HCT116 (cell line): ENCODE results near the gene PLCD4. TPM values are rescaled to one million over a fixed set of nuclear protein-coding genes. Genes with fewer than 3 reads are reported as not detected.

Source experiments
- ATAC-seq: fragments of 200-7000 bp; cut with Tn5 transposase; 2 replicates; pipeline ENCODE4 v1.9.1; 2020; ENCODE audit warnings: mild to moderate bottlenecking, moderate library complexity
- BruUV-seq: library from RNA; stranded (reverse); fragments of 400-500 nt; replicated peaks from 2 replicates; lab custom pipeline; 2021; lab: Mats Ljungman, UMichigan
- CTCF ChIA-PET: fragments of 300-600 bp; sonication (Branson Sonifier 250); formaldehyde crosslinking; loops from one replicate; lab custom pipeline; 2021; ENCODE audit warnings: antibody characterized with exemption; lab: Charles Lee
- POLR2A ChIA-PET: fragments of 300-600, 350-600 bp; sonication (Branson Sonifier 250); formaldehyde crosslinking; loops from one replicate; lab custom pipeline; 2021; ENCODE audit warnings: antibody characterized with exemption; lab: Charles Lee
- RAD21 ChIA-PET, 2 experiments: fragments of 300-600 bp; sonication (Branson Sonifier 250); formaldehyde crosslinking; loops; one replicate each; lab custom pipeline; 2023; ENCODE audit warnings: low total read pairs in 2 of 2; ENCODE audit not compliant: uncharacterized antibody in 2 of 2, unreplicated experiment in 2 of 2, low non-redundant PET in 1 of 2; lab: Charles Lee
- DNase-seq: peaks from one replicate; pipeline ENCODE4 v3.0.0-alpha.2; 2010; ENCODE audit warnings: low read depth, low spot score
- H2AFZ ChIP-seq: fragments of 200-600 bp; shearing (Covaris generic), sonication (generic); 2 replicates; pipeline ENCODE4 v1.6.1; 2017; ENCODE audit warnings: low read depth, mixed run types, mixed read lengths, antibody characterized with exemption, low read length; ENCODE audit not compliant: poor library complexity, severe bottlenecking
- H3K27ac ChIP-seq: 2 replicates; pipeline ENCODE4 v1.5.1; 2012; ENCODE audit warnings: low read depth, low read length
- H3K27me3 ChIP-seq: fragments of 200-600 bp; sonication (generic); 2 replicates; pipeline ENCODE4 v1.6.1; 2016; ENCODE audit warnings: mixed run types, low read length, mixed read lengths; ENCODE audit not compliant: insufficient read depth
- H3K36me3 ChIP-seq, 2 experiments: fragments of 200-500 bp in 1 of 2; fragments of 200-600 bp in 1 of 2; sonication (Bioruptor generic) in 1 of 2; sonication (generic) in 1 of 2; 2 replicates each; pipeline versions ENCODE4 v1.5.1 to v1.6.1; 2014 to 2016; ENCODE audit warnings: low read length in 2 of 2, inconsistent platforms in 1 of 2, mixed read lengths in 1 of 2, mixed run types in 1 of 2; ENCODE audit not compliant: insufficient read depth in 2 of 2, control insufficient read depth in 1 of 2
- H3K4me1 ChIP-seq, 2 experiments: fragments of 200-600 bp in 1 of 2; sonication (generic) in 1 of 2; 2 replicates each; pipeline versions ENCODE4 v1.5.1 to v1.6.1; 2012 to 2017; ENCODE audit warnings: low read length in 2 of 2, inconsistent platforms in 1 of 2, mild to moderate bottlenecking in 1 of 2, mixed read lengths in 1 of 2, mixed run types in 1 of 2, moderate library complexity in 1 of 2; ENCODE audit not compliant: insufficient read depth in 2 of 2, control insufficient read depth in 1 of 2
- H3K4me2 ChIP-seq: fragments of 200-600 bp; sonication (generic); 2 replicates; pipeline ENCODE4 v1.6.1; 2017; ENCODE audit warnings: mixed run types, low read length, mixed read lengths
- H3K4me3 ChIP-seq, 2 experiments: fragments of 200-600 bp in 1 of 2; sonication (generic) in 1 of 2; replicated peaks in 1 of 2; 2 replicates each; pipeline ENCODE4 v1.5.1; 2011 to 2016; ENCODE audit warnings: low read length in 2 of 2, control low read depth in 1 of 2, low read depth in 1 of 2, mild to moderate bottlenecking in 1 of 2, mixed read lengths in 1 of 2, mixed run types in 1 of 2
- H3K79me2 ChIP-seq: fragments of 200-600 bp; sonication (generic); 2 replicates; pipeline ENCODE4 v1.6.1; 2017; ENCODE audit warnings: mild to moderate bottlenecking, mixed run types, low read length, moderate library complexity, mixed read lengths; ENCODE audit not compliant: insufficient read depth
- H3K9ac ChIP-seq: fragments of 200-600 bp; sonication (generic); 2 replicates; pipeline ENCODE4 v1.6.1; 2016; ENCODE audit warnings: low read length, mixed read lengths
- H3K9me2 ChIP-seq: fragments of 200-600 bp; sonication (generic), shearing (Covaris generic); 2 replicates; pipeline ENCODE4 v1.6.1; 2017; ENCODE audit warnings: mixed run types, mild to moderate bottlenecking, moderate library complexity; ENCODE audit not compliant: insufficient read depth
- H3K9me3 ChIP-seq, 2 experiments: fragments of 200-500 bp in 1 of 2; fragments of 200-600 bp in 1 of 2; sonication (Bioruptor generic) in 1 of 2; sonication (generic) in 1 of 2; 2 replicates each; pipeline ENCODE4 v1.6.1; 2014 to 2017; ENCODE audit warnings: low read length in 2 of 2, mixed read lengths in 2 of 2, inconsistent platforms in 1 of 2, low read depth in 1 of 2, mild to moderate bottlenecking in 1 of 2, mixed run types in 1 of 2, moderate library complexity in 1 of 2; ENCODE audit not compliant: control insufficient read depth in 1 of 2, insufficient read depth in 1 of 2
- H4K20me1 ChIP-seq: fragments of 200-600 bp; sonication (generic), shearing (Covaris generic); 2 replicates; pipeline ENCODE4 v1.6.1; 2017; ENCODE audit warnings: mixed run types, mild to moderate bottlenecking, moderate library complexity; ENCODE audit not compliant: insufficient read depth
- ATF3 ChIP-seq: IDR thresholded peaks from 2 replicates; pipeline ENCODE4 v1.6.1; 2012
- CBX3 ChIP-seq: IDR thresholded peaks from 2 replicates; pipeline ENCODE4 v1.6.1; 2012; ENCODE audit warnings: low read depth
- CEBPB ChIP-seq: IDR thresholded peaks from 2 replicates; pipeline ENCODE4 v1.6.1; 2012; ENCODE audit warnings: low read depth
- ELF1 ChIP-seq: IDR thresholded peaks from 2 replicates; pipeline ENCODE4 v1.6.1; 2012; ENCODE audit warnings: low read depth, borderline replicate concordance
- EZH2 ChIP-seq: fragments of 200-600 bp; sonication (generic); IDR thresholded peaks from 2 replicates; pipeline ENCODE4 v1.6.1; 2017; ENCODE audit warnings: antibody characterized with exemption, mixed run types
- JUND ChIP-seq: IDR thresholded peaks from 2 replicates; pipeline ENCODE4 v1.6.1; 2012
- MAX ChIP-seq: IDR thresholded peaks from 2 replicates; pipeline ENCODE4 v1.6.1; 2012
- POLR2AphosphoS5 ChIP-seq: IDR thresholded peaks from 2 replicates; pipeline ENCODE4 v1.6.1; 2011; ENCODE audit warnings: mild to moderate bottlenecking, low read depth, low read length, moderate library complexity
- RAD21 ChIP-seq: IDR thresholded peaks from 2 replicates; pipeline ENCODE4 v1.6.1; 2012; ENCODE audit warnings: low read depth, mild to moderate bottlenecking
- SP1 ChIP-seq: IDR thresholded peaks from 2 replicates; pipeline ENCODE4 v1.6.1; 2012; ENCODE audit warnings: low read depth
- ZFX ChIP-seq: fragments of 450-650 bp; IDR thresholded peaks from 2 replicates; pipeline ENCODE4 v1.6.1; 2017
- ZNF274 ChIP-seq: fragments of 200-500 bp; sonication (Bioruptor generic); IDR thresholded peaks from 2 replicates; pipeline ENCODE4 v1.6.1; 2014; ENCODE audit warnings: mild to moderate bottlenecking, low read depth, low read length, inconsistent platforms
- intact Hi-C: fragments of 100-400 bp; cut with micrococcal nuclease; formaldehyde crosslinking; loops from 2 replicates; pipeline ENCODE4 v1.10.0; 2022
- total RNA-seq: library from RNA; stranded (reverse); gene quantifications from one replicate; pipeline ENCODE4 v1.2.1, GENCODE V29; 2021; ENCODE audit not compliant: unreplicated experiment

Gene PLCD4
- total RNA-seq, 1 experiment from 2014 or later, result 0.64 TPM

GRCh38 chr2:218648787-218649100 lies 41.0 kb downstream of the PLCD4 start:
- TF ChIP-seq MAX, result no peak
- TF ChIP-seq ZNF274, result no peak
- peaks cover 52 to 67% of the 10 kb centered on the region in 2 experiments for H3K36me3 ChIP-seq
- H3K9me2 ChIP-seq, result no peaks in the 10 kb centered on the region
- H3K27ac ChIP-seq, result no peak overlapping the region
- H3K27me3 ChIP-seq, result no peaks in the 10 kb centered on the region
- H4K20me1 ChIP-seq, result no peaks in the 10 kb centered on the region; the same call in 1 of the 2 replicates
- DNase-seq (no peak), ATAC-seq (peak; percentile 30)
- H3K79me2 ChIP-seq, result peaks cover 31% of the 10 kb centered on the region; the same call in 1 of the 2 replicates
- no TSS peak for BruUV-seq
- ChIA-PET CTCF (interaction anchor here (1.3 to 3.5 kb wide), 4 partner anchors 10 to 379 kb away, joined by 3 to 18 read pairs (median 4); partner anchors contain the start of genes AAMP, BCS1L, PNKD and ZNF142), POLR2A (no interaction called here), RAD21 (no interaction called here)
- no peak overlapping the region for H2AFZ ChIP-seq
- H3K4me1 ChIP-seq, result no peaks in the 10 kb centered on the region
- no peak overlapping the region for H3K4me2 ChIP-seq
- H3K9ac ChIP-seq, result no peak overlapping the region
- no peak overlapping the region for H3K4me3 ChIP-seq
- intact Hi-C loops, result loop anchor here (1.0 kb wide), 3 partner anchors 242 to 376 kb away; partner anchors contain the start of gene TMBIM1
- no peaks in the 10 kb centered on the region for H3K9me3 ChIP-seq

GRCh38 chr2:218655751-218656150 lies 48.1 kb downstream of the PLCD4 start:
- H2AFZ ChIP-seq, result no peak overlapping the region
- H3K9me3 ChIP-seq, result no peaks in the 10 kb centered on the region
- peaks cover 0 to 18% of the 10 kb centered on the region in 2 experiments; a peak in 2 of 4 replicates for H3K4me1 ChIP-seq
- DNase-seq (no peak), ATAC-seq (no peak)
- ChIA-PET CTCF (interaction anchor here (1.7 kb wide), 1 partner anchor 192 kb away, joined by 5 read pairs; no protein-coding TSS in a partner anchor), RAD21 (no interaction called here), POLR2A (no interaction called here)
- no peaks in the 10 kb centered on the region for H3K9me2 ChIP-seq
- no peaks in the 10 kb centered on the region for H3K27me3 ChIP-seq
- H3K9ac ChIP-seq, result no peak overlapping the region
- TF ChIP-seq RAD21, result no peak
- no peak for TF ChIP-seq POLR2AphosphoS5
- TF ChIP-seq ZFX, result no peak
- TF ChIP-seq ATF3, result no peak
- TF ChIP-seq CBX3, result no peak
- no peak for TF ChIP-seq SP1
- no peak for TF ChIP-seq MAX
- no peak for TF ChIP-seq CEBPB
- TF ChIP-seq JUND, result no peak
- no peak for TF ChIP-seq ZNF274
- no peak for TF ChIP-seq ELF1
- no peak for TF ChIP-seq EZH2
- peaks cover 27 to 46% of the 10 kb centered on the region in 2 experiments for H3K36me3 ChIP-seq
- peaks cover 70% of the 10 kb centered on the region for H3K79me2 ChIP-seq
- intact Hi-C loops, result no loop called here
- H4K20me1 ChIP-seq, result no peaks in the 10 kb centered on the region; the same call in 1 of the 2 replicates
- BruUV-seq, result no TSS peak
- no peak overlapping the region for H3K4me2 ChIP-seq
- no peak overlapping the region for H3K4me3 ChIP-seq
- no peak overlapping the region for H3K27ac ChIP-seq
